GM21529 (cell line): ENCODE data around the gene SORCS2.
"Not testable (repeated sequence)": the region's sequence is repeated elsewhere in the genome, so short reads cannot be mapped to it uniquely, and the experiment has no call there.

ENCODE experiments used
- ATAC-seq: cut with Tn5 transposase; IDR thresholded peaks from one replicate; pipeline ENCODE4 v1.9.1; 2021; ENCODE audit not compliant: unreplicated experiment

SORCS2 gene

DNA sequence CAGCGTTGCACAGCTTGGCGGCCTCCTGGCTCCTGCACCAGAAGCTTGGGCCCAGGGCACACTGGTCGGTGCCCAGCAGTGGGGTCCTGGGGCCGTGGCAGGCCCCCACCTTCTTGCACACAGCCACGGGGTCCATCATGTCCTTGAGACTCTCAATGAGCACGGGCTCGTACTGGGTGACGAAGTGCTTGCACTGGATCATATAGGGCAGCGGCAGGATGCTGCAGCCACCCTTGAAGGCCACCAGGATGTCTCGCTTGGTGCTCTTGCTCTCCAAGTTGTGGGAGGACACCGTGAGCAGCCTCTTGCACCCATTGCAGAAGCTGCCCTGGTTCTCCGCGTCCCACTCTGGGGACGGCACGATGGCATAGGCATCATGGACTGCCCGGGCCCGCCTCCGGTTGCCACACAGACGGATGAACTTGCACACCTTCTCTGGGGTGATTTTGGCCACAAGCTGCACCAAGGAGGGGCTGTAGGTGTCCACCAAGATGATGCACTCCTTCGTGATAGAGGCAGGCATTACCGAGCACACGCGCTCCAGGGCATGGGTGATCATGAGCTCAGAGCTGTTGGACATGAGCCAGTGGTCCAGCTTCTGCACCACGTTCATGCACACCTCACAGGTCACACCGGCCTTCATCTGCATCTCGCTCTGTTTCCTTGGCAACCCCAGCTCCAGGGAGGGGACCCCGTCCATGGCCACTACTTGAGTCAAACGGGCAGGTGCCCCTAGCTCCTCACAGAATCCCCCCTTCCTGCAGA, 241.2 kb downstream of the SORCS2 start:
- no peak for ATAC-seq

- ATAC-seq: no peak
These were observed 241.9 kb downstream of the SORCS2 start for GRCh38 chr4:7434141-7434765.

GRCh38 chr4:7434766-7435150, 242.4 kb downstream of the SORCS2 start, which contains the start of gene PSAPL1:
TSS of gene PSAPL1 (minus strand) at chr4:7434930. CDS start at chr4:7434879, 51 bp downstream.
- no peak for ATAC-seq

GRCh38 chr4:7435471-7436061, 243.2 kb downstream of the SORCS2 start:
- no peak for ATAC-seq

DNA sequence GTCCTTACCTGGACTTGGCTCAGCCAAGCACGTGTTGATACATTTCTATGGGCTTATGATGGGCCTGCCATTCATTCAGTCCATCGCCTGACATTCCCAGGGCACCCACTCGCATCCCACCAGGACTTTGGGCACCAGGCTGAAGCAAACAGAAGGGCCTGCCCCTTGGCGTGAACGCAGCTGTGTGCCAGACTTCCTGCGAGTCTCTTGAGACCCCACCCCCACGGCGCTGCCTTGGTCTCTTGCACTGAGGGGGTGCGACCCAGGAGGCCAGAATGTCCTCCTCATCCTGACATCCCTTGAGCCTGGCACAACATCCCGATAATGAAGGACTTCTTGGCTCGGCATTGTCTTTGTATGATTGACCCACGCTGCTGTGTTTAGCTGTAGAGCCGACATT, 243.9 kb downstream of the SORCS2 start:
- ATAC-seq: no peak

GRCh38 chr4:7439699-7440098, 247.4 kb downstream of the SORCS2 start:
- ATAC-seq: no peak

GRCh38 chr4:7441201-7441600, 248.9 kb downstream of the SORCS2 start:
- no peak for ATAC-seq

DNA sequence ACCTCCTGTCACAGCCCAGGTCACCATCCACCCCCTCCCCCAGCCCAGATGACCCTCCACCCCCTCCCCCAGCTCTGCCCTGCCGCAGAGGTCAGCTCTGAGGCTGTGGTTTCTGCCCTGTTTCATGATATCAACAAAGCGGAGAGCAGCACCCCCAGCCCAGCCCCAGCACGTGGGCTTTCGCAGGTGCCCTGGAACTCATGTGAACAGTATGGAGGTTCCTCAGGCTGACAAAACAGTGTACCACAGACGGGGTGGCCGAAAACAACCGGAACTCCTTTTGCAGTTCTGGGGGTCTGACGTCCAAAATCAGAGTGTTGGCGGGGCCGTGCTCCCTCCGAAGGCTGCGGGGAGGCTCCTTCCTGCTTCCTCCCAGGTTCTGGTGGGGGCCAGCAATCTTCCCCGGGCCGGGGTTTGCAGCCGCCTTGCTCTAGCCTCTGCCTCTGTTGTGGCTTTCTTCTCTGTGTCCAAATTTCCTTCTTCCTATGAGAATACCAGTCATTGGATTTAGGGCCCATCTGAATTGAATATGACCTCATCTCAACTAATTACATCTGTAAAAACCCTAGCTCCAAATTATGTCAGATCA, 250.3 kb downstream of the SORCS2 start:
- ATAC-seq: no peak

DNA sequence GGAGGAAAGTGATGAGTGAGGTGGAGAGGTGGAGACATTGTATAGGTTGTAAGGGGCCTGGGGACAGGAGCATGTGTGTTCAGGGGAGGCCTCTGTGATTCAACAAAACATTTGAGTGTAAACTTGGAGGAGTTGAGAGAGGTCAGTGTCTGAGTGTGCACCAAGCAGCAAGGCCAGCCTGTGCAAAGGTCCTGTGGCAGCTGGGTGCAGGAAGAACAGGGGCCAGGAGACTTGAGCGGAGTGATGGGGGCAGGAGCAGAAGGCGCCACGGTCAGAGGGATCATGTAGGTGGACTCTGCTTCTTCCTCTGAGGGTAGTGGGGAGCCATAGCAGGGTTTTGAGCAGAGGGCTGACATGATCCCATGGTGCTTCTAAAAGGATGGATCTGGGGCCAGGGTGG, 252.0 kb downstream of the SORCS2 start:
- ATAC-seq: no peak

DNA sequence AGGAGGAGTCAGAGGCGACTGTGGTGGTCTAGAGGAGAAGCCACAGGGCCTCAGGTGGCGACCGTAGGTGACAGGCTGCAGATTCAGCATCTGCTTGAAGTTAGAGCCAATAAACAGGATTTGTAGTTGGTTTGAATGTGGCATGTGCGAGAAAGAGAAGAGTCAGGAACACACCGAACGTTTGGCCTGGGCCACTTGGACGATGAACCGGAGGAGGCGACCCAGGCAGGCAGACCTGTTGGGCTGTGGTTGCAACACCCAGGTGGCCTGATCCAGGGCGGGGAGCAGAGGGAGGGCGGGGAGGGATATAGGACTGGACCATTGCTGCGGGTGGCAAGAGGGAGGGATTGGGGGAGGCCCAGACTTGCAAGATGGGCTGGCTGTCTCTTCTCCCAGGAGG, 252.4 kb downstream of the SORCS2 start:
- ATAC-seq: no peak

GRCh38 chr4:7447236-7447635, 254.9 kb downstream of the SORCS2 start:
- no peak for ATAC-seq

GRCh38 chr4:7448036-7448435, 255.7 kb downstream of the SORCS2 start:
- ATAC-seq: no peak

GRCh38 chr4:7450775-7451433, 258.6 kb downstream of the SORCS2 start:
- no peak for ATAC-seq

DNA sequence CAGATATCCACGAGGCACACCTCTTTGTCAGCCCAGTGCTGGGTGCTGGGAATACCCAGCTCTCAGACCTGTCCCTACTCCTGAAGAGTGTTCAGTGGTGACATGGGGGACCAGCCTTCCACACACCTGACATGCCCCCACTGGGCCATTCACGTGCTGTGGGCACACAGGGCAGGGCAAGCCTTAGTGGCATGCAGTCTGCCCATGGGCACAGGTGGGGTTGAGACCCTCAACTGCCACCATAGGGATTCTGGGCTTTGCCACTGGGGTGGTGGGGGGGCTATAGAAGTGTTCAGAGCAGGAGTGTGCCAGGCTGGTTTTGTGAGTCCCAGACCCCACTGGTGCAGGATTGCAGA, 259.1 kb downstream of the SORCS2 start:
- ATAC-seq: no peak

GRCh38 chr4:7451800-7452199, 259.5 kb downstream of the SORCS2 start:
- no peak for ATAC-seq

DNA sequence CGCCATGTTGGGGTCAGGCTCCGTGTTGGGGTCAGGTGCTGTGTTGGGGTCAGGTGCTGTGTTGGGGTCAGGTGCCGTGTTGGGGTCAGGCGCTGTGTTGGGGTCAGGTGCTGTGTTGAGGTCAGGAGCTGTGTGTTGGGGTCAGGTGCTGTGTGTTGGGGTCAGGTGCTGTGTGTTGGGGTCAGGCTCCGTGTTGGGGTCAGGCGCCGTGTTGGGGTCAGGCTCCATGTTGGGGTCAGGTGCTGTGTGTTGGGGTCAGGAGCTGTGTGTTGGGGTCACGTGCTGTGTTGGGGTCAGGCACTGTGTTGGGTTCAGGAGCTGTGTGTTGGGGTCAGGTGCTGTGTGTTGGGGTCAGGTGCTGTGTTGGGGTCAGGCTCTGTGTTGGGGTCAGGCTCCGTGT, 260.5 kb downstream of the SORCS2 start:
- not testable (repeated sequence) for ATAC-seq

DNA sequence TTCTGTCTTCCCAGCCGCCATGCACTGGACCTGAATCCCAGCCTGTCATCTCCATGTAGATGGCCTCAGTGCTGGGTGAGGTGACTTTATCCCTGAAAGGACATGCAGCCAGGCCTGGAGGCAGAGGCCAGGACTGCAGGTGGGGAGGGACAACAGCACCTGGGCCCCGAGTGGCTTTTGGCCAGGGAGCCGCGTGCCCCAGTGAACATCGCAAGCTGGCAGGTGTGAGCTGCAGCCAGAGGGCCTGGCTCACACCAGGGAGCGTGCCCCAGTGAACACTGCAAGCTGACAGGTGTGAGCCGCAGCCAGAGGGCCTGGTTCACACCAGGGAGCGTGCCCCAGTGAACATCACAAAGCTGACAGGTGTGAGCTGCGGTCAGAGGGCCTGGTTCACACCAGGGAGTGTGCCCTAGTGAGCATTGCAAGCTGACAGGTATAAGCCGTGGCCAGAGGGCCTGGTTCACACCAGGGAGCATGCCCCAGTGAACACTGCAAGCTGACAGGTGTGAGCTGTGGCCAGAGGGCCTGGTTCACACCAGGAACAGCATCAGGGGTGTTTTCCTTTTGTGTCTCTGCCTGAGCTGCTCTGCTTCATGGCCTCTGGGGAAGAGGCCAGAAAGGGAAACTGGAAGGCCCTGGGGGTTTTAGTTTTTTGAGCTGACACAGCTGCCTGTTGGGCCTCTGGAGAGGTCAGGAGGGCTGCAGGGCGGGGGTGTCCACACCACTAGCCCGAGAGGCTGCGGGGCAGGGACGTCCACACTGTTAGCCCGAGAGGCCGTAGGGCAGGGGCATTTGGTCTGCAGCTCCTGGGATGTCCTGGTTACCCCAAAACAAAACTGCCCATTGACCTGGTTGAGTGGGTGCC, 265.1 kb downstream of the SORCS2 start:
- no peak for ATAC-seq

GRCh38 chr4:7458066-7458425, 265.7 kb downstream of the SORCS2 start:
- ATAC-seq: no peak

GRCh38 chr4:7458477-7458876, 266.1 kb downstream of the SORCS2 start:
- no peak for ATAC-seq

DNA sequence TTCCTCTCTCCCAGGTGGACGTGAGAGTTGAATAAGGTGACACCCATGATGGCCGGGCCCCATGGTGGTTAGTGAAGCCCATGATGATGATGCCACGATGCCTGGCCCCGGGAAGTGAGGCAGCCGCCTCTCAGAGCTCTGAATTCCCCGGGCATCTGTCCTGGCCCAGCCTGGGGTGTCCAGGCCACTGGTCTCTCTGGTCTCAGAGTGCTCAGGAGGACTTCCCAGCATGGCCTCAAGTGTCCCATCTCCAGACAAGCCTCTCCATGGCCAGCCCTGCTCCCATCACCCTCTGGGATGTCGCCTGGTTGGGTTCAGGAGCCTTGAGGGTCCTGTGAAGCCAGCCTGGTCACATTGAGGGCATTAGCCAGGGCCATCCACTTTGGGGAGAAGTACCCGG, 267.1 kb downstream of the SORCS2 start:
- ATAC-seq: no peak

GRCh38 chr4:7460566-7460965, 268.2 kb downstream of the SORCS2 start:
- no peak for ATAC-seq
